GM23248 (cell line): Measurements from ENCODE around the gene SRPK1. TPM values are rescaled to one million over a fixed set of nuclear protein-coding genes. Genes with fewer than 3 reads are reported as not detected.

Source experiments
- DNase-seq: peaks from one replicate; pipeline ENCODE4 v3.0.0-alpha.2; 2015
- H2AFZ ChIP-seq: fragments of 200-600 bp; sonication (generic); 2 replicates; pipeline ENCODE4 v1.6.1; 2016; ENCODE audit warnings: antibody characterized with exemption
- H3F3A ChIP-seq: fragments of 200-600 bp; sonication (generic); 2 replicates; pipeline ENCODE4 v1.6.1; 2016; ENCODE audit warnings: mild to moderate bottlenecking, antibody characterized with exemption, mixed run types; ENCODE audit not compliant: insufficient read depth
- H3K27ac ChIP-seq: fragments of 200-600 bp; sonication (generic); 2 replicates; pipeline ENCODE4 v1.5.1; 2016; ENCODE audit warnings: mild to moderate bottlenecking
- H3K27me3 ChIP-seq: fragments of 200-600 bp; sonication (generic); replicated peaks from 2 replicates; pipeline ENCODE4 v1.6.1; 2016; ENCODE audit warnings: mild to moderate bottlenecking; ENCODE audit not compliant: insufficient read depth
- H3K36me3 ChIP-seq: fragments of 200-600 bp; sonication (generic); 2 replicates; pipeline ENCODE4 v1.6.1; 2016; ENCODE audit warnings: low read depth, mild to moderate bottlenecking
- H3K4me1 ChIP-seq: fragments of 200-600 bp; sonication (generic); 2 replicates; pipeline ENCODE4 v1.6.1; 2016; ENCODE audit warnings: mild to moderate bottlenecking; ENCODE audit not compliant: insufficient read depth
- H3K4me2 ChIP-seq: fragments of 200-600 bp; sonication (generic); one replicate; pipeline ENCODE4 v1.6.1; 2016; ENCODE audit warnings: mild to moderate bottlenecking; ENCODE audit not compliant: unreplicated experiment
- H3K4me3 ChIP-seq: fragments of 200-600 bp; sonication (generic); 2 replicates; pipeline ENCODE4 v1.5.1; 2016; ENCODE audit warnings: mild to moderate bottlenecking
- H3K79me2 ChIP-seq: fragments of 200-600 bp; sonication (generic); 2 replicates; pipeline ENCODE4 v1.6.1; 2016; ENCODE audit warnings: mild to moderate bottlenecking; ENCODE audit not compliant: insufficient read depth
- H3K9ac ChIP-seq: fragments of 200-600 bp; sonication (generic); 2 replicates; pipeline ENCODE4 v1.6.1; 2016; ENCODE audit warnings: mild to moderate bottlenecking
- H3K9me2 ChIP-seq: fragments of 200-600 bp; sonication (generic); 2 replicates; pipeline ENCODE4 v1.6.1; 2016; ENCODE audit warnings: mixed run types, mild to moderate bottlenecking, moderate library complexity; ENCODE audit not compliant: insufficient read depth
- H3K9me3 ChIP-seq: fragments of 200-600 bp; sonication (generic); one replicate; pipeline ENCODE4 v1.6.1; 2017; ENCODE audit warnings: low read depth
- H4K20me1 ChIP-seq: fragments of 200-600 bp; sonication (generic); 2 replicates; pipeline ENCODE4 v1.6.0; 2016; ENCODE audit not compliant: insufficient read depth
- EZH2 ChIP-seq: fragments of 200-600 bp; sonication (generic); IDR thresholded peaks from 2 replicates; pipeline ENCODE4 v1.6.1; 2018; ENCODE audit warnings: antibody characterized with exemption, mild to moderate bottlenecking; ENCODE audit not compliant: insufficient read depth, poor library complexity, severe bottlenecking
- EZH2phosphoT487 ChIP-seq: fragments of 200-600 bp; sonication (generic); IDR thresholded peaks from 2 replicates; pipeline ENCODE4 v1.6.1; 2018; ENCODE audit warnings: antibody characterized with exemption, moderate library complexity, mild to moderate bottlenecking, low read depth; ENCODE audit not compliant: insufficient read depth
- WGBS, 2 experiments: methylation state at CpG; one replicate each; pipeline ENCODE4 v1.1.6; 2015 to 2017; ENCODE audit warnings: low lambda C conversion rate in 2 of 2, low coverage in 1 of 2; ENCODE audit errors: missing lambda C conversion rate in 2 of 2; 5-methylcytosine and 5-hydroxymethylcytosine counted together
- in situ Hi-C: fragments of 300-500 bp; cut with MboI; formaldehyde crosslinking; loops from 2 replicates; pipeline ENCODE4 v1.15.0; 2020
- polyA plus RNA-seq: library from polyadenylated mRNA; unstranded; fragments of >200 nt; fragmentation: Nextera tagmentation; extraction: Ambion mirVana; gene quantifications from 2 replicates; pipeline ENCODE4 v1.2.1, GENCODE V29; 2016
- total RNA-seq: library from RNA; depleted of rRNA; stranded (reverse); fragments of >200 nt; shearing (Covaris generic); gene quantifications from 2 replicates; pipeline ENCODE4 v1.2.3, GENCODE V29; 2014

Gene SRPK1
- total and polyA plus RNA-seq, 2 experiments from 2014 or later: 28.9 to 44.4 TPM

- no peak overlapping the region for H3K27ac ChIP-seq
- in situ Hi-C loops: no loop called here
- no peaks in the 10 kb centered on the region for H3K36me3 ChIP-seq
- H2AFZ ChIP-seq: no peak overlapping the region
- H3K4me1 ChIP-seq: no peaks in the 10 kb centered on the region
- no peaks in the 10 kb centered on the region for H4K20me1 ChIP-seq
- no peaks in the 10 kb centered on the region for H3K79me2 ChIP-seq
- no peak for TF ChIP-seq EZH2phosphoT487
- no peak for TF ChIP-seq EZH2
- H3K9me2 ChIP-seq: no peaks in the 10 kb centered on the region
- no peaks in the 10 kb centered on the region; the same call in 1 of the 2 replicates for H3K27me3 ChIP-seq
- no peak overlapping the region for H3K4me2 ChIP-seq
- H3K4me3 ChIP-seq: no peak overlapping the region
- no peak for DNase-seq
- no peaks in the 10 kb centered on the region for H3K9me3 ChIP-seq
- no peak overlapping the region for H3K9ac ChIP-seq
- H3F3A ChIP-seq: no peaks in the 10 kb centered on the region
- WGBS, 2 experiments: 90% methylated on average over 17 to 29 of the region's 30 CpGs
Observed at GRCh38 chr6:35931120-35931561, 10.2 kb upstream of the SRPK1 start.

GRCh38 chr6:35929601-35930000 lies 8.7 kb upstream of the SRPK1 start:
- Histone ChIP-seq H3K4me2 (no peak overlapping the region), H3K4me3 (no peak overlapping the region), H3K79me2 (no peaks in the 10 kb centered on the region), H4K20me1 (no peaks in the 10 kb centered on the region), H3K36me3 (no peaks in the 10 kb centered on the region), H3K4me1 (no peaks in the 10 kb centered on the region), H3K27ac (no peak overlapping the region), H3F3A (no peaks in the 10 kb centered on the region), H3K9me3 (no peaks in the 10 kb centered on the region), H3K9ac (no peak overlapping the region), H2AFZ (no peak overlapping the region), H3K9me2 (no peaks in the 10 kb centered on the region), H3K27me3 (no peaks in the 10 kb centered on the region; the same call in 1 of the 2 replicates)
- in situ Hi-C loops: no loop called here
- no peak for TF ChIP-seq EZH2phosphoT487
- 97 to 100% methylated on average over 1 of the region's 1 CpG for WGBS, 2 experiments
- DNase-seq: no peak

GRCh38 chr6:35926509-35927215 lies 5.8 kb upstream of the SRPK1 start:
- no peaks in the 10 kb centered on the region for H3F3A ChIP-seq
- H3K27ac ChIP-seq: no peak overlapping the region
- H4K20me1 ChIP-seq: no peaks in the 10 kb centered on the region
- no peaks in the 10 kb centered on the region for H3K9me3 ChIP-seq
- no peak overlapping the region for H2AFZ ChIP-seq
- no peaks in the 10 kb centered on the region for H3K9me2 ChIP-seq
- no peak for DNase-seq
- H3K9ac ChIP-seq: no peak overlapping the region
- H3K36me3 ChIP-seq: no peaks in the 10 kb centered on the region
- no peaks in the 10 kb centered on the region for H3K4me1 ChIP-seq
- no peak overlapping the region for H3K4me3 ChIP-seq
- WGBS, 2 experiments: 68 to 71% methylated on average over 2 of the region's 2 CpGs
- no peaks in the 10 kb centered on the region for H3K27me3 ChIP-seq
- TF ChIP-seq EZH2: no peak
- TF ChIP-seq EZH2phosphoT487: no peak
- no peaks in the 10 kb centered on the region for H3K79me2 ChIP-seq
- no peak overlapping the region for H3K4me2 ChIP-seq
- in situ Hi-C loops: no loop called here

GRCh38 chr6:35925961-35926360 lies 5.1 kb upstream of the SRPK1 start:
- in situ Hi-C loops: no loop called here
- TF ChIP-seq EZH2 (no peak), EZH2phosphoT487 (no peak)
- Histone ChIP-seq H3K4me1 (no peaks in the 10 kb centered on the region), H3K4me2 (no peak overlapping the region), H3K27me3 (no peaks in the 10 kb centered on the region), H3K4me3 (no peak overlapping the region), H3K9ac (no peak overlapping the region), H4K20me1 (no peaks in the 10 kb centered on the region), H2AFZ (no peak overlapping the region), H3K36me3 (no peaks in the 10 kb centered on the region), H3K27ac (no peak overlapping the region), H3K9me3 (no peaks in the 10 kb centered on the region), H3F3A (no peaks in the 10 kb centered on the region), H3K9me2 (no peaks in the 10 kb centered on the region), H3K79me2 (peaks cover 6% of the 10 kb centered on the region; the same call in 1 of the 2 replicates)
- 90 to 93% methylated on average over 3 of the region's 3 CpGs for WGBS, 2 experiments
- DNase-seq: no peak

GRCh38 chr6:35924146-35924545 lies 3.2 kb upstream of the SRPK1 start:
- Histone ChIP-seq H3K4me1 (peaks cover 4% of the 10 kb centered on the region; the same call in 1 of the 2 replicates), H3K4me3 (no peak overlapping the region), H2AFZ (no peak overlapping the region), H3K79me2 (peaks cover 18% of the 10 kb centered on the region), H3K27me3 (no peaks in the 10 kb centered on the region), H4K20me1 (no peaks in the 10 kb centered on the region), H3K9me3 (no peaks in the 10 kb centered on the region), H3K27ac (no peak overlapping the region), H3K9ac (no peak overlapping the region), H3K4me2 (no peak overlapping the region), H3K36me3 (no peaks in the 10 kb centered on the region), H3F3A (no peaks in the 10 kb centered on the region), H3K9me2 (no peaks in the 10 kb centered on the region)
- in situ Hi-C loops: no loop called here
- WGBS, 2 experiments: 95 to 98% methylated on average over 1 of the region's 1 CpG
- TF ChIP-seq EZH2phosphoT487 (no peak), EZH2 (no peak)
- DNase-seq: no peak
